A673 (cell line): ENCODE results near the gene TRIM15. TPM values are rescaled to one million over a fixed set of nuclear protein-coding genes. Genes with fewer than 3 reads are reported as not detected.

Experiments
- BruUV-seq: library from RNA; stranded (reverse); fragments of 400-500 nt; replicated peaks from 2 replicates; lab custom pipeline; 2021; lab: Mats Ljungman, UMichigan
- CTCF ChIA-PET: fragments of 300-600 bp; sonication (Branson Sonifier 250); formaldehyde crosslinking; loops from one replicate; lab custom pipeline; 2022; ENCODE audit warnings: antibody characterized with exemption; lab: Charles Lee
- POLR2A ChIA-PET: fragments of 300-600 bp; sonication (Branson Sonifier 250); formaldehyde crosslinking; loops from one replicate; lab custom pipeline; 2022; ENCODE audit warnings: antibody characterized with exemption; ENCODE audit not compliant: low non-redundant PET; lab: Charles Lee
- DNase-seq: peaks from one replicate; pipeline ENCODE4 v3.0.0-alpha.2; 2015; ENCODE audit warnings: low spot score
- H3K27ac ChIP-seq: fragments of 200-600 bp; sonication (generic); 2 replicates; pipeline ENCODE4 v1.5.1; 2016; ENCODE audit warnings: mixed run types, low read depth, mild to moderate bottlenecking, mixed read lengths, antibody characterized with exemption, low read length; ENCODE audit not compliant: poor library complexity, severe bottlenecking
- H3K27me3 ChIP-seq: fragments of 200-600 bp; sonication (generic); replicated peaks from 2 replicates; pipeline ENCODE4 v1.6.1; 2017; ENCODE audit warnings: mixed run types, low read depth, mild to moderate bottlenecking, mixed read lengths, antibody characterized with exemption, low read length; ENCODE audit not compliant: insufficient read depth, poor library complexity
- H3K36me3 ChIP-seq: fragments of 200-600 bp; sonication (generic); 2 replicates; pipeline ENCODE4 v1.6.1; 2016; ENCODE audit warnings: mixed run types, mild to moderate bottlenecking, mixed read lengths, antibody characterized with exemption, low read length; ENCODE audit not compliant: insufficient read depth, poor library complexity, severe bottlenecking
- H3K4me1 ChIP-seq: fragments of 200-600 bp; sonication (generic); 2 replicates; pipeline ENCODE4 v1.6.1; 2017; ENCODE audit warnings: mixed run types, mild to moderate bottlenecking, mixed read lengths, antibody characterized with exemption, low read length; ENCODE audit not compliant: insufficient read depth, poor library complexity, severe bottlenecking
- H3K4me3 ChIP-seq: fragments of 200-600 bp; sonication (generic); 2 replicates; pipeline ENCODE4 v1.5.1; 2016; ENCODE audit warnings: low read depth, mixed run types, mild to moderate bottlenecking, mixed read lengths, low read length; ENCODE audit not compliant: poor library complexity, severe bottlenecking
- H3K9me3 ChIP-seq: fragments of 200-600 bp; sonication (generic); 2 replicates; pipeline ENCODE4 v1.6.1; 2016; ENCODE audit warnings: mixed run types, low read depth, mild to moderate bottlenecking, mixed read lengths, antibody characterized with exemption, low read length; ENCODE audit not compliant: poor library complexity, severe bottlenecking
- CTCF ChIP-seq: fragments of 300-800, 200-600 bp; sonication (generic); conservative IDR thresholded peaks from 2 replicates; pipeline ENCODE4 v1.5.1; 2017; ENCODE audit warnings: low read depth, mild to moderate bottlenecking, antibody characterized with exemption, low read length, moderate library complexity, mixed read lengths
- EZH2 ChIP-seq: fragments of 200-600 bp; sonication (generic); IDR thresholded peaks from 2 replicates; pipeline ENCODE4 v1.6.1; 2017; ENCODE audit warnings: borderline replicate concordance, low read depth, mild to moderate bottlenecking, mixed read lengths, antibody characterized with exemption, low read length; ENCODE audit not compliant: poor library complexity, severe bottlenecking
- intact Hi-C: fragments of 100-400 bp; cut with micrococcal nuclease; formaldehyde crosslinking; loops from one replicate; pipeline ENCODE4 v1.10.0; 2022; ENCODE audit not compliant: unreplicated experiment
- total RNA-seq: library from RNA; stranded (reverse); gene quantifications from 2 replicates; pipeline ENCODE4 v1.2.3, GENCODE V29; 2021

The TRIM15 gene
- total RNA-seq, 1 experiment from 2014 or later = not detected

DNA sequence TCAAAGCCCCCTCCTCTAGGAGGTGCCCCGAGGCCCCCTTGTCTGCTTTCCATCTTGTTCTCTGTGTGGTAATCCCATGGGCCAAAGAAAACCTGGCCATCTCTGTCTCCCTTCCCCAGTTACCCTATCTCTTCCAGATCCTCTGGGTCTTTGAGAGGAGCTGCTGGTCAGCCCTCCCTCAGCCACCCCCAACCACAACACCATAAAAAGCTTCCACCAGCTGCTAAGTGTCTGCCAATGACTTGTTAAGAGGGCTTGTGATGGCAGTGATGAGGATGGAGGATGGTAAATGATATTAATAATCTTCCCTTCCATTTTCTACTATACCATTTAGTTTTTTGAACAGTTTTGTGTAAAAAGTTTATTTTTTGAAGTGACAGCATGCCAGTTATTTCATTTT lies 32.6 kb downstream of the TRIM15 start:
- Histone ChIP-seq H3K36me3 (peaks cover 24% of the 10 kb centered on the region), H3K4me3 (no peak overlapping the region), H3K27ac (no peak overlapping the region), H3K27me3 (no peaks in the 10 kb centered on the region), H3K4me1 (no peaks in the 10 kb centered on the region), H3K9me3 (no peaks in the 10 kb centered on the region)
- no peak for DNase-seq
- ChIA-PET CTCF (no interaction called here), POLR2A (no interaction called here)
- intact Hi-C loops = no loop called here
- no TSS peak for BruUV-seq
- TF ChIP-seq EZH2 (no peak), CTCF (no peak)

- no peaks in the 10 kb centered on the region for H3K4me1 ChIP-seq
- ChIA-PET POLR2A (no interaction called here), CTCF (no interaction called here)
- intact Hi-C loops = no loop called here
- no peaks in the 10 kb centered on the region for H3K9me3 ChIP-seq
- peaks cover 24% of the 10 kb centered on the region for H3K36me3 ChIP-seq
- H3K27ac ChIP-seq = no peak overlapping the region
- H3K4me3 ChIP-seq = no peak overlapping the region
- BruUV-seq = no TSS peak
- H3K27me3 ChIP-seq = no peaks in the 10 kb centered on the region
- TF ChIP-seq EZH2 (no peak), CTCF (no peak)
- no peak for DNase-seq
These were observed 33.0 kb downstream of the TRIM15 start for GRCh38 chr6:30196376-30196775.

- no TSS peak for BruUV-seq
- TF ChIP-seq EZH2 (no peak), CTCF (no peak)
- Histone ChIP-seq H3K4me1 (no peaks in the 10 kb centered on the region), H3K36me3 (peaks cover 24% of the 10 kb centered on the region), H3K27me3 (no peaks in the 10 kb centered on the region), H3K9me3 (no peaks in the 10 kb centered on the region), H3K4me3 (no peak overlapping the region), H3K27ac (no peak overlapping the region)
- CTCF ChIA-PET = no interaction called here
- POLR2A ChIA-PET = interaction anchor here (0.6 to 0.8 kb wide), 2 partner anchors 14 to 20 kb away, joined by 3 read pairs; no protein-coding TSS in a partner anchor
- intact Hi-C loops = no loop called here
- no peak for DNase-seq
These were observed 35.1 kb downstream of the TRIM15 start for GRCh38 chr6:30198166-30199084.
